Activated naive CD4-positive, alpha-beta T cell treated with anti-CD3 and anti-CD28 coated beads for 36 hours (primary cell): ENCODE data around the gene MRC2. TPM values are rescaled to one million over a fixed set of nuclear protein-coding genes. Genes with fewer than 3 reads are reported as not detected.

Experiments used
- CTCF ChIA-PET: fragments of 350-600 bp; sonication (Branson Sonifier 250); formaldehyde crosslinking; loops from one replicate; lab custom pipeline; 2021; ENCODE audit warnings: antibody characterized with exemption; lab: Charles Lee
- DNase-seq: peaks from one replicate; pipeline ENCODE4 v3.0.0-alpha.2; 2020
- H3K27ac Mint-ChIP-seq: one replicate; pipeline ENCODE4 v1.8.0; 2021; ENCODE audit warnings: mild to moderate bottlenecking, mixed read lengths
- H3K27me3 Mint-ChIP-seq: one replicate; pipeline ENCODE4 v1.8.0; 2021; ENCODE audit warnings: low read depth, mixed read lengths
- H3K36me3 Mint-ChIP-seq: one replicate; pipeline ENCODE4 v1.8.0; 2021; ENCODE audit warnings: low read depth, mixed read lengths
- H3K4me1 Mint-ChIP-seq: one replicate; pipeline ENCODE4 v1.8.0; 2021; ENCODE audit warnings: low read depth, mixed read lengths
- H3K4me3 Mint-ChIP-seq: one replicate; pipeline ENCODE4 v1.8.0; 2021; ENCODE audit warnings: mild to moderate bottlenecking, moderate library complexity, mixed read lengths
- H3K9me3 Mint-ChIP-seq: one replicate; pipeline ENCODE4 v1.8.0; 2021; ENCODE audit warnings: mixed read lengths
- intact Hi-C: fragments of 100-400 bp; cut with micrococcal nuclease; formaldehyde crosslinking; loops from one replicate; pipeline ENCODE4 v1.15.1; 2023
- total RNA-seq, 2 experiments: library from RNA; stranded (reverse); gene quantifications; one replicate each; pipeline ENCODE4 v1.2.3, GENCODE V29; 2021

The MRC2 gene
- total RNA-seq, 2 experiments from 2014 or later: 4.1 to 5.5 TPM

DNA sequence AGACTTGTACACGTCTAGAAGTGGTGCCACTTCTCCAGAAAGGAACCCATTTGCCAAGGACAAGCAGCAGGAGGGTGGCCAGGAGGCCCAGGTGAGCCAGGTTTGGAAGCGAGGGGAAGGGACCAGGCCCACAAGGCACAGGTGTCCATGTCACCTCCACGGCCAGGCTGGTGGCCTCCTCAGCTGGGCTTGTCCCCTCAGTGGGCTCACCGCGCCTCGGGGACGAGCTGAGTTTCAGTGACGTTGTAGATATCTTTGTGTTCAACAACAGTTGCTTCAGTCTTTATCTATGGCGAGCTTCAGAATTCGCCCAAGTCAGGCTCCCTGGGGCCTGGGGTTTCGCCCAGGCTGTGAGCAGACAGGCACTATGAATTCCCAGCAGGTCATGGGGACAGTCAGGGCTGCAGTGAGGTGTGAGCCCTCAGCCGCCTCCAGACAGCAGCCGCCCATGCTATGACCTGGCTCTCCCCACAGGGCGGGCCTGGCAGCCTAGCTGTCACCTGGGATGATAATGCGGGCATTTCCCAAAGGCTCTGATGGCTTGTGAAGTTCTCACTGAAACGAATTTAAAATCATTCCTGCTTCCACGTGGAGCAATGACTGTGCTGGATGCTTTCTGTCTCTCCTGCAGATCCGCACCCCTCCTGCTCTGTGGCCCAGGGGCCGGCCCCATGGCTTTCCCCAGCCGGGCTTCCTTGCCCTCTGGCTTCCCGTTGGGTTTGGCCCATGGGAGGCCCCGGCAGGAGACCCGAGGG lies 89.5 kb downstream of the MRC2 start:
- intact Hi-C loops: no loop called here
- H3K9me3 Mint-ChIP-seq: peaks cover 6% of the 10 kb centered on the region
- peaks cover 6% of the 10 kb centered on the region for H3K36me3 Mint-ChIP-seq
- no peak for DNase-seq
- no peak overlapping the region for H3K4me3 Mint-ChIP-seq
- CTCF ChIA-PET: no interaction called here
- H3K27ac Mint-ChIP-seq: no peak overlapping the region
- H3K4me1 Mint-ChIP-seq: peaks cover 12% of the 10 kb centered on the region
- H3K27me3 Mint-ChIP-seq: peaks cover 13% of the 10 kb centered on the region

DNA sequence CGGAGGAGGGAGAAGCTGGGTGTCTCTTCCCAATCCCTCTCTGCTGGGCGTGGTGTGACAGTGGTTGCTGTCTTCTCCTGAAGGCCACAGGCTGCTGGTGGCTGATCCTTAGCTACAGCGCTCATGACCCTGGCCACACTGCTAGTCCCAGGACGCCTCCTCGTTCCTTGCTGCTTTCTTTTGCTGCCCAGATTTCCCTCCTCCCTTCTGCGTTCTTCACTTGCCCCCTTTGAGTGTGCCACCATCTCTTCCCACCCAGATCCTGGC lies 90.1 kb downstream of the MRC2 start:
- CTCF ChIA-PET: no interaction called here
- peaks cover 13% of the 10 kb centered on the region for H3K4me1 Mint-ChIP-seq
- intact Hi-C loops: no loop called here
- no peak overlapping the region for H3K27ac Mint-ChIP-seq
- peaks cover 16% of the 10 kb centered on the region for H3K27me3 Mint-ChIP-seq
- H3K9me3 Mint-ChIP-seq: peaks cover 6% of the 10 kb centered on the region
- no peak overlapping the region for H3K4me3 Mint-ChIP-seq
- no peak for DNase-seq
- peaks cover 6% of the 10 kb centered on the region for H3K36me3 Mint-ChIP-seq

DNA sequence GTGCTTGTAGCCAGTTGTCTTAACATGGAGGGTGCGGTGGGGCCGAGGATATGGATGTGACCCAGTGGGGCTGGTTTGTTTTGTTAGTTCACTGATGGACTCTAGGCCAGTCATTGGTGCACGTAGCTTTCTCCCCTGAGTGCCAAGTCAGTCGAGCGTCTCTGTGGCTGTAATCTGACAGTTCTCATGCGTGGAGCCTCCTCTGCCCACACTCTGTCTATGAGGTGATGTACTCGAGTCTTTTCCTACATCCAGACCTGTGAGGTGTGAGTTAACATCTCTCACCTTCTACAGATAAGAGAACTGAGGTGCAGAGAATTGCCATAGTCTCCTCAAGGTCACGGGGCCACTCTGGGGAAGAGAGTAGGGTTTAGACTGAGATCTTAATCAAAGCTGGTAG lies 90.4 kb downstream of the MRC2 start:
- intact Hi-C loops: no loop called here
- H3K27me3 Mint-ChIP-seq: peaks cover 20% of the 10 kb centered on the region
- peaks cover 6% of the 10 kb centered on the region for H3K36me3 Mint-ChIP-seq
- no peak overlapping the region for H3K4me3 Mint-ChIP-seq
- no peak overlapping the region for H3K27ac Mint-ChIP-seq
- DNase-seq: no peak
- CTCF ChIA-PET: no interaction called here
- peaks cover 14% of the 10 kb centered on the region for H3K4me1 Mint-ChIP-seq
- peaks cover 6% of the 10 kb centered on the region for H3K9me3 Mint-ChIP-seq

DNA sequence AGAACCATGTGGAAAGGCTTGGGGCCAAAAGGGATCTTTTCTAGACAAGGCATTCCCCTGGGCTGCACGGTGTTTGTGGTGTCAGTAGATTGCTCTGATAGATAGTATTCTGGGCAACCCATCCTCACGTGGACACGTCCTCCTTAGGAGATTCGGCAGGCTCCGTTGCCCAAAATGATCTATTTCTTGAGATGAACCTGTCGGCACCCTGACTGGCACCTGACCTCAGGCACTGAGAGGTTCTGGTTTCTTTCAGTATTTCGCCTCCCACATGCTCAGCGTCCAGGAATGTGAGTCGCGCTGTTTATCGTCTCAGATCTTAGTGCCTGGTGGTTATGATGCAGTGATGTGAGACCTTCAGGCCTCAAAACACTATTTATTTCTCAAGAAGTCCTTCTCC lies 91.0 kb downstream of the MRC2 start:
- DNase-seq: no peak
- no peak overlapping the region for H3K4me3 Mint-ChIP-seq
- H3K9me3 Mint-ChIP-seq: peaks cover 6% of the 10 kb centered on the region
- CTCF ChIA-PET: no interaction called here
- H3K27me3 Mint-ChIP-seq: peaks cover 24% of the 10 kb centered on the region
- intact Hi-C loops: no loop called here
- H3K27ac Mint-ChIP-seq: no peak overlapping the region
- peaks cover 6% of the 10 kb centered on the region for H3K36me3 Mint-ChIP-seq
- H3K4me1 Mint-ChIP-seq: peaks cover 14% of the 10 kb centered on the region

DNA sequence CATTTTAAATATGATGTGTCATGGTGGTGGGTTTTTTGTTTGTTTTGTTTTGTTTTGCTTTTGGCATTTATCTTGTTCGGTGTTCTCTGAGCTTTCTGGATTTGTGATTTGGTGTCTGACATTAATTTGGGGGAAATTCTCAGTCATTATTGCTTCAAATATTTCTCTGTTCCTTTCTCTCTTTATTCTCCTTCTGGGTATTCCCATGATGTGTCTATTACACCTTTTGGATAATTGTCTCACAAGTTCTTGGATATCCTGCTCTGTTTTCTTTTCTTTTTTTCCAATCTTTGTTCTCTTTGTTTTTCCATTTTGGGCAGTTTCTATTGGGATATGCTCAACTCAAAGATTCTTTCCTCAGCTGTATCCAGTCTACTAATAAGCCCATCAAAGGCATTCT lies 92.1 kb downstream of the MRC2 start:
- intact Hi-C loops: no loop called here
- Mint-ChIP-seq H3K4me3 (no peak overlapping the region), H3K4me1 (peaks cover 26% of the 10 kb centered on the region), H3K36me3 (peaks cover 6% of the 10 kb centered on the region), H3K27ac (no peak overlapping the region), H3K27me3 (peaks cover 29% of the 10 kb centered on the region), H3K9me3 (peaks cover 6% of the 10 kb centered on the region)
- CTCF ChIA-PET: no interaction called here
- no peak for DNase-seq

DNA sequence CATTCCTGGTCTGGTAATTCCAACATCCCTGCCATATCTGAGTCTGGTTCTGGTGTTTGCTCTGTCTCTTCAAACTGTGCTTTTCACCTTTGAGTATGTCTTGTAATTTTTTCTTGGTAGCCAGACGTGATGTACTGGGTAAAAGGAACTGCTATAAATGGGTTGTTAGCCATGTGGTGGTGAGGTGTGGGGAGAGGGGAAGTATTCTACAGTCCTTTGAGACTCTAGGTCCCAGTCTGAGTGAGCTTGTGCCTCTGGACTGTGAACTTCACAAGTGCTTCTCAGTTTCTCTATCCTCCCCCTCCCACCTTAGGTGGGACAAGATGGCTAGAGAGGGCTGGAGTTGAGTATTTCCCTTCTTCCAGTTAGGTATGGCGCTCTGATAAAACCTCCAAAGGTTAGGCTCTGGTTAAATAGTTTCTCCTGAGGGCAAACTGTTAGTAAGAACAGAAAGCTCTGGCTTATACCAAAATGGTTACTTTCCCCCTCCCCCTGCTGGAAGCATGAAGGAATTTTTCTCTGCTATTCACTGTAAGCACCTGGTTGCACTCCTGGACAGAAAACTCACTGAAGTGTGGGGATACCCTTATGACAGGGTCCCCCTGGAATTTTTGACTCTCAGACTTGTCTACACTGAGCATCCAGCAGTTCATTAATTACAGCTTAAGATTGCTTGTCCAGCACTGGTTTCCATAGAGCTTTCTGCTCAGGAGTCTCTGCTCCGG lies 92.8 kb downstream of the MRC2 start:
- Mint-ChIP-seq H3K4me1 (peaks cover 32% of the 10 kb centered on the region), H3K27me3 (peaks cover 29% of the 10 kb centered on the region), H3K4me3 (no peak overlapping the region), H3K36me3 (peaks cover 6% of the 10 kb centered on the region), H3K27ac (no peak overlapping the region), H3K9me3 (peaks cover 6% of the 10 kb centered on the region)
- intact Hi-C loops: no loop called here
- no peak for DNase-seq
- CTCF ChIA-PET: interaction anchor here (0.7 to 1.2 kb wide), 2 partner anchors 10 to 279 kb away, joined by 3 to 4 read pairs; no protein-coding TSS in a partner anchor

DNA sequence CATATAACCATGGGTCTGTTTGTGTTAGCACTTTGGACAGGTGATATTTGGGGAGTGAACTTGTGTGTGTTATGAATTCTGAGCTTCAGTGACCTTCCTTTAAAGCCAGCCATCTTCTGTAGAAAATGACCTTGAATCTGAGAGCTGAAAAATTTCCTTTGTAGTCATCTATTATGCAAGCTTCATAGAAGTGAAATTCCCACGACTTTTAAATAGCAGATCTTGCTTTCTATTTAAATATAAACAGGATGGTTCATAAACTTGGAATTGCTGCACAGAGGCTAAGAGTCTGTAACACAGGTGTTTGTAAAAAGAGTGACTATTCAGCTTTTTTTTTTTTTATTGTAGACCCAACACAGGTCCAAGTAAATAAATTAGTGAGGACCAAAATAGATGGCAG lies 95.2 kb downstream of the MRC2 start:
- Mint-ChIP-seq H3K4me3 (no peak overlapping the region), H3K27me3 (peaks cover 43% of the 10 kb centered on the region), H3K4me1 (peaks cover 32% of the 10 kb centered on the region), H3K27ac (no peak overlapping the region), H3K9me3 (peaks cover 8% of the 10 kb centered on the region), H3K36me3 (peaks cover 8% of the 10 kb centered on the region)
- intact Hi-C loops: no loop called here
- DNase-seq: no peak
- CTCF ChIA-PET: interaction anchor here (0.6 to 1.1 kb wide), 3 partner anchors 34 to 252 kb away, joined by 3 to 5 read pairs (median 3); no protein-coding TSS in a partner anchor

DNA sequence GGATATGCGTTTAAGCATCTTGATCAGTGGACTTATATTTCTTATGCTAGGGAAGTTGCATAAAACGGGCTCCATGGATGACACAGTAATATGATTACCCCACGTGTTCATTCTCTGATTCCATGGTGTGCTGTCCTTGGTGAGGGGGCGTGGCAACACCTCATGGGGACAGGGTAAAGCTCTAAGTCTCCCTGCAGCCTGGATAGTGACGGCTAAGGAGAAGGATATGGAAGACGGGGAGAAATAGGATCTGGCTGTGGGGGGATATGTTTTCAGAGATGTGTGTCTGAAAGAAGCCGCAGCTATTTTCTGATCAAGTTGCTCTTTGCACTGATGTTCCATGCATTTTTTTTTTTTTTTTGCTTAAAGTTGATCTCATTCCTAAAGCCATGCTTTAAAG lies 96.4 kb downstream of the MRC2 start:
- Mint-ChIP-seq H3K27ac (no peak overlapping the region), H3K4me3 (no peak overlapping the region)

DNA sequence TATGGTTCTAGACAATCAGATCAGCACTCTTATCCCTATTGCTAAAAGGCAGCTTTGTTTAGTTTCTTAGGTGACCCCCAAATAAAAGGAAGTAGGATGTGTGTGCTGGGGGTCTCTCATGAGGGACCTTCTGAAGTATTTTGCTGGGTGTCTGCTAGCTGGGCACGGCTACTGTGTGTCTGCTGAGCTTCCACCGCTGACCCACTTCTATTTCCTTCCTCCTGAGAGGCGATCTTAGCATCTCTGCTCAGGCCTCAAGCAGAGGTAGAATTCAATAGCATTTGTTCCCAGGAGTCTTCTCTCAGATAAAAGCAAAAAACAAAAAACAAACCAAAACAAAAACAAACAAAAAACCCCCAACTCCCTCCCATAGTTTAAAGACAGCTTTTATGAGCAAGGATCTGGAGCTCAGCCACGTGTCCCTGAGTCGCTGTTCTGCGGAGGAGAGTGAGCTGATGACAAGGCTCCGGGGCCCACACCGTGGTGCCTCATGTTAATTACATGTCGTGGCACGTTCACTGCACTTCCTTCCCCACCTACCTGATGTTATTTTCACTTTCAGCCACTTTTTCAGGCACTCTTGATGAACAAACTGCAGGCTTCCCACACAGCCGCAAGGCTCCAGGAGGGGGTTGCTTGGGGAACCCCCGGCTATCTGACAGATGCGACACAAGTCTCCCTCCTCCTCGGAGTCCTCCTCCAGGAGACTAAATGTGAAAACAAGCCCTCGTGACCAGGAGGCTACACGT lies 97.1 kb downstream of the MRC2 start:
- intact Hi-C loops: loop anchor here (1.0 kb wide), 7 partner anchors 13 to 551 kb away; partner anchors contain the start of gene METTL2A
- Mint-ChIP-seq H3K36me3 (peaks cover 6% of the 10 kb centered on the region), H3K4me3 (no peak overlapping the region), H3K4me1 (peaks cover 23% of the 10 kb centered on the region), H3K27me3 (peaks cover 48% of the 10 kb centered on the region), H3K9me3 (peaks cover 7% of the 10 kb centered on the region), H3K27ac (peak overlapping the region; percentile 25)
- CTCF ChIA-PET: interaction anchor here (0.5 to 1.2 kb wide), 9 partner anchors 9 to 706 kb away, joined by 3 to 4 read pairs (median 3); no protein-coding TSS in a partner anchor
- DNase-seq: peak; percentile 93

More for the DNA sequence above, 96.4 kb downstream of the MRC2 start:
- CTCF ChIA-PET: interaction anchor here (0.7 to 1.2 kb wide), 5 partner anchors 8 to 245 kb away, joined by 3 to 4 read pairs (median 3); no protein-coding TSS in a partner anchor
- peaks cover 51% of the 10 kb centered on the region for H3K27me3 Mint-ChIP-seq
- peaks cover 8% of the 10 kb centered on the region for H3K9me3 Mint-ChIP-seq
- peaks cover 8% of the 10 kb centered on the region for H3K36me3 Mint-ChIP-seq
- intact Hi-C loops: loop anchor here (1.0 kb wide), 5 partner anchors 13 to 301 kb away; partner anchors contain the start of gene METTL2A
- H3K4me1 Mint-ChIP-seq: peaks cover 27% of the 10 kb centered on the region
- DNase-seq: no peak

DNA sequence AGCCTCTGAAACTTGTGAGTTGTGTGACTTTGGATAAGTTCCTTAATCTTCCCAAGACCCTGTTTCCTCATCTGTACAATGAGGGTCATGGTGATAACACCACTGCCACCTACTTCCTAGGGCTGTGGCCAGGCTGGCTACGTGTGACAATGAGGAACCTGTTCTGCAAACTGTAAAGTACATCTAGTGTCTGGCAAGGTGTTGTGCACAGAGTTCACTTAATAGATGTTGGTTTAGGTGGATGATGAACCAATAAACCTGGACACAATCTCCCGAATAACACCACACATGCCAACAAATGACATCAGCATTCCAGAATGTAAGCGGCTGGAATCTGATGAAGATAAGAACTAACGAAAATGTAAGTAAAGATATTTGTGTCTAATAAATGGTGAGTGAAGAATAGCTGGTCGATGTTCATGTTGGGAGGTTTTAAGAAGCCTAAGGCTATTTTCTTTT lies 98.3 kb downstream of the MRC2 start:
- Mint-ChIP-seq H3K27me3 (peaks cover 44% of the 10 kb centered on the region), H3K4me1 (peaks cover 20% of the 10 kb centered on the region), H3K36me3 (peaks cover 2% of the 10 kb centered on the region), H3K27ac (no peak overlapping the region), H3K4me3 (no peak overlapping the region), H3K9me3 (peaks cover 2% of the 10 kb centered on the region)
- CTCF ChIA-PET: no interaction called here
- intact Hi-C loops: loop anchor here (1.0 kb wide), 2 partner anchors 167 to 549 kb away; no protein-coding TSS in a partner anchor
- no peak for DNase-seq

DNA sequence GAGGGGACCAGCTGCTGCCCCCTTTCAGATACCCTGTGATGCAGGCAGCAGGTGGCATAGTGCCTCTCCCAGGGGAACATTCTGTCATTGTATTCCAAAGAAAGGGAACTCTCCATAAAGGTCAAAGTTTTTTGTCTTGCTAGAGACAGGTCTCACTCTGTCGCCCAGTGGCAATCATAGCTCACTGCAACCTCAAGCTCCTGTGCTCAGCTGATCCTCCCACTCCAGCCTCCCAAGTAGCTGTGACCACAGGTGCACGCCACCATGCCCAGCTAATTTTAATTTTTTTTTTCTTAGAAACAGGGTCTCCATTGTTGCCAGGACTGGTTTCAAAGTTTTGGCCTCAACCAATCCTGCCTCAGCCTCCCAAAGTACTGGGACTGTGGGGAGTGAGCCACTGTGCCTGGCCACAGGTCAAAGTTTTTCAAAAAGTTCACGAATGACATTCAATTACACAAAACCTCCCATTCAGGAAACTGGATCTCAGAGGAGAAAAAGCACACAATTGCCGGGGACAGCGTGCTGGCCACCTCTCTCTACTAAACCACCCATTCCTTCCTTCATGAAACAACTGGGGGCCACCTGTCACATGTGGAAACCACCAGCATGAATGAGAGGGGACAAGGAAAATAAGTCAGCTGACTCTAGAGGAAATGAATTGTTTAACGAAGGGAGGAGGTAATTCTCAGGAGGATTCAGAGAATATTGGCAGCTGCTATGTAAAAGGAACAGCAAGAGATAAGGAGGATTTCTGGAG lies 100.6 kb downstream of the MRC2 start:
- intact Hi-C loops: no loop called here
- peaks cover 37% of the 10 kb centered on the region for H3K27me3 Mint-ChIP-seq

More for the DNA sequence above, 100.6 kb downstream of the MRC2 start:
- CTCF ChIA-PET: interaction anchor here (0.6 to 0.8 kb wide), 3 partner anchors 14 to 667 kb away, joined by 3 read pairs; no protein-coding TSS in a partner anchor
- Mint-ChIP-seq H3K4me1 (peaks cover 18% of the 10 kb centered on the region), H3K9me3 (peaks cover 2% of the 10 kb centered on the region), H3K27ac (no peak overlapping the region), H3K36me3 (peaks cover 2% of the 10 kb centered on the region), H3K4me3 (no peak overlapping the region)
- DNase-seq: no peak
